ENCODE results near the gene JMJD4.

DNA sequence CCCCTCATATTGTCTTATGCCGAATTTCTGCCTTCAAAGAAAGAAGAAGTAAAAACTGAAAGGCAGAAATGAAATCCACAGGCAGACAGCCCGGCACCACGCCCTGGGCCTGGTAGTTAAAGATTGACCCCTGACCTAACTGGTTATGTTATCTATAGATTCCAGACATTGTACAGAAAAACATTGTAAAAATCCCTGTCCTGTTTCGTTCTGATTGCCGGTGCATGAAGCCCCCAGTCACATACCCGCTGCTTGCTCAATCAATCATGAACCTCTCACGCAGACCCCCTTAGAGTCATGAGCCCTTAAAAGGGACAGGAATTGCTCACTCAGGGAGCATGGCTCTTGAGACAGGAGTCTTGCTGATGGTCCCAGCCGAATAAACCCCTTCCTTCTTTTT lies 49.3 kb downstream of the JMJD4 start:
- TF ChIP-seq, protein P1, sequence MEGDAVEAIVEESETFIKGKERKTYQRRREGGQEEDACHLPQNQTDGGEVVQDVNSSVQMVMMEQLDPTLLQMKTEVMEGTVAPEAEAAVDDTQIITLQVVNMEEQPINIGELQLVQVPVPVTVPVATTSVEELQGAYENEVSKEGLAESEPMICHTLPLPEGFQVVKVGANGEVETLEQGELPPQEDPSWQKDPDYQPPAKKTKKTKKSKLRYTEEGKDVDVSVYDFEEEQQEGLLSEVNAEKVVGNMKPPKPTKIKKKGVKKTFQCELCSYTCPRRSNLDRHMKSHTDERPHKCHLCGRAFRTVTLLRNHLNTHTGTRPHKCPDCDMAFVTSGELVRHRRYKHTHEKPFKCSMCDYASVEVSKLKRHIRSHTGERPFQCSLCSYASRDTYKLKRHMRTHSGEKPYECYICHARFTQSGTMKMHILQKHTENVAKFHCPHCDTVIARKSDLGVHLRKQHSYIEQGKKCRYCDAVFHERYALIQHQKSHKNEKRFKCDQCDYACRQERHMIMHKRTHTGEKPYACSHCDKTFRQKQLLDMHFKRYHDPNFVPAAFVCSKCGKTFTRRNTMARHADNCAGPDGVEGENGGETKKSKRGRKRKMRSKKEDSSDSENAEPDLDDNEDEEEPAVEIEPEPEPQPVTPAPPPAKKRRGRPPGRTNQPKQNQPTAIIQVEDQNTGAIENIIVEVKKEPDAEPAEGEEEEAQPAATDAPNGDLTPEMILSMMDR (IDR thresholded peaks at IDR 0.05) = no peak
- TF ChIP-seq POLR2A (IDR thresholded peaks at IDR 0.05) = no peak
